ENCODE data around the gene ADAM20. TPM values are rescaled to one million over a fixed set of nuclear protein-coding genes. Genes with fewer than 3 reads are reported as not detected.

The ADAM20 gene
- polyA plus RNA-seq, 1 experiment, result 0.11 TPM

- Histone ChIP-seq H3K27me3 (ENCODE audit: control insufficient read depth, insufficient read depth, low read length) (no peaks in the 10 kb centered on the region), H3K9me3 (ENCODE audit: control insufficient read depth, insufficient read depth, low read length) (peaks cover 7% of the 10 kb centered on the region; the same call in 1 of the 2 replicates), H3K27ac (ENCODE audit: low read depth, low read length) (no peak overlapping the region), H3K4me3 (ENCODE audit: low read depth, low read length) (no peak overlapping the region)
- POLR2A ChIA-PET, result no interaction called here
- no peak for DNase-seq (ENCODE audit: low read depth, low spot score)
- TF ChIP-seq CTCF (IDR thresholded peaks at IDR 0.05; ENCODE audit: low read depth, low read length), result no peak
- CTCF ChIA-PET, result interaction anchor here (0.6 to 0.7 kb wide), 3 partner anchors 23 to 477 kb away, joined by 3 read pairs; no protein-coding TSS in a partner anchor
Measured at GRCh38 chr14:70563869-70564268, 29.1 kb upstream of the ADAM20 start.

DNA sequence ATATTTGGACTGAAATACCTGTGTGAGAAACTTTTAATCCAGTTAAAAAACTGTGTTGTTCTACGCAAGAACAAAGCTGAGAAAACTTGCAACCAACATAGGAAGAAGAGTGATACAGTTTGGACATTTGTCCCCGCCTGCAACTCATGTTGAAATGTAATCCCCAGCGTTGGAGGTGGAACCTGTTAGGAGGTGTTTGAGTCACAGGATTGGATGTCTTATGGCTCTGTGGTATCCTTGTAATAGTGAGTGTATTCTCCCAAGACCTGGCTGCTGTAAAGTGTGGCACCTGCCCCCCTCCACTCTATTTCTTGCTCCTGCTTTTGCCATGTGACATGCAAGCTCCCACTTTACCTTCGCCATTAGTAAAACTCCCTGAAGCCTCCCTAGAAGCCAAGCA lies 28.6 kb upstream of the ADAM20 start:
- no peak for DNase-seq (ENCODE audit: low read depth, low spot score)
- Histone ChIP-seq H3K4me3 (ENCODE audit: low read depth, low read length) (no peak overlapping the region), H3K9me3 (ENCODE audit: control insufficient read depth, insufficient read depth, low read length) (peaks cover 7% of the 10 kb centered on the region; the same call in 1 of the 2 replicates), H3K27me3 (ENCODE audit: control insufficient read depth, insufficient read depth, low read length) (no peaks in the 10 kb centered on the region), H3K27ac (ENCODE audit: low read depth, low read length) (no peak overlapping the region)
- ChIA-PET CTCF (no interaction called here), POLR2A (no interaction called here)
- no peak for TF ChIP-seq CTCF (IDR thresholded peaks at IDR 0.05; ENCODE audit: low read depth, low read length)

DNA sequence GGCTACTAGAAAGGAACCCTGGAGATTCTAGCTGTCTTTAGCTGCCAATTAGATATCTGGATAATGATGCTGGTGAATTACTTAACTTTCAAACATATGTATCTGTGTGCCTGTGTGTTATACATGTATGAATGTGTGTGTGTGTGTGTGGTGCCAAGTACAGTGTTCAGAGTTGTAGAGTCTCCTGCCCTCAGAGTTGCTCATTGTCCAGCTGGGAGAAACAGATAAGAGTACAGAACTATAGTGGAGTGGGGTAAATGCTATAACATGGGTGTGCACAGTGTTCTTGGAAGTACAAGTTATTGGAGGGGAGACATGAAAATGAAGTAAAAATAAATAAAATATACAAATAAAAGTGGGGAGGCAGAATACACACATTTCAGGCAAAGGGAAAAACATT lies 23.6 kb upstream of the ADAM20 start:
- Histone ChIP-seq H3K9me3 (ENCODE audit: control insufficient read depth, insufficient read depth, low read length) (peaks cover 7% of the 10 kb centered on the region; the same call in 1 of the 2 replicates), H3K27ac (ENCODE audit: low read depth, low read length) (no peak overlapping the region), H3K27me3 (ENCODE audit: control insufficient read depth, insufficient read depth, low read length) (no peaks in the 10 kb centered on the region), H3K4me3 (ENCODE audit: low read depth, low read length) (no peak overlapping the region)
- DNase-seq (ENCODE audit: low read depth, low spot score), result no peak
- CTCF ChIA-PET, result no interaction called here
- TF ChIP-seq CTCF (IDR thresholded peaks at IDR 0.05; ENCODE audit: low read depth, low read length), result no peak
- POLR2A ChIA-PET, result no interaction called here

- CTCF ChIA-PET, result no interaction called here
- H3K4me3 ChIP-seq (ENCODE audit: low read depth, low read length), result no peak overlapping the region
Measured at GRCh38 chr14:70555890-70556289, 21.1 kb upstream of the ADAM20 start.

GRCh38 chr14:70538087-70538486 lies 3.3 kb upstream of the ADAM20 start:
- Histone ChIP-seq H3K4me3 (ENCODE audit: low read depth, low read length) (no peak overlapping the region), H3K9me3 (ENCODE audit: control insufficient read depth, insufficient read depth, low read length) (peaks cover 5% of the 10 kb centered on the region; the same call in 1 of the 2 replicates), H3K27ac (ENCODE audit: low read depth, low read length) (no peak overlapping the region), H3K27me3 (ENCODE audit: control insufficient read depth, insufficient read depth, low read length) (no peaks in the 10 kb centered on the region)
- CTCF ChIA-PET, result no interaction called here
- no peak for TF ChIP-seq CTCF (IDR thresholded peaks at IDR 0.05; ENCODE audit: low read depth, low read length)
- POLR2A ChIA-PET, result no interaction called here
- DNase-seq (ENCODE audit: low read depth, low spot score), result no peak

More at GRCh38 chr14:70555890-70556289, 21.1 kb upstream of the ADAM20 start:
- Histone ChIP-seq H3K27me3 (ENCODE audit: control insufficient read depth, insufficient read depth, low read length) (no peaks in the 10 kb centered on the region), H3K9me3 (ENCODE audit: control insufficient read depth, insufficient read depth, low read length) (no peaks in the 10 kb centered on the region; the same call in 1 of the 2 replicates), H3K27ac (ENCODE audit: low read depth, low read length) (no peak overlapping the region)
- POLR2A ChIA-PET, result no interaction called here
- TF ChIP-seq CTCF (IDR thresholded peaks at IDR 0.05; ENCODE audit: low read depth, low read length), result no peak
- no peak for DNase-seq (ENCODE audit: low read depth, low spot score)

Data from AG04450 (cell line).